IMR-90 (cell line): ENCODE measurements around the gene ATP1B2. TPM values are rescaled to one million over a fixed set of nuclear protein-coding genes. Genes with fewer than 3 reads are reported as not detected.

Experiments
- FOS ChIP-seq: fragments of 150-350 bp; IDR thresholded peaks from 2 replicates; pipeline ENCODE4 v1.6.1; 2016; ENCODE audit warnings: low read depth, low read length
- MAFK ChIP-seq: IDR thresholded peaks from 2 replicates; pipeline ENCODE4 v1.6.1; 2012; ENCODE audit warnings: low read depth, low read length, improper control_type of control experiment
- RCOR1 ChIP-seq: IDR thresholded peaks from 2 replicates; pipeline ENCODE4 v1.6.1; 2012; ENCODE audit warnings: mild to moderate bottlenecking, low read length, improper control_type of control experiment; ENCODE audit not compliant: insufficient replicate concordance
- polyA plus RNA-seq, 3 experiments: library from polyadenylated mRNA; depleted of rRNA; stranded (reverse); fragments of >200 nt; gene quantifications; 2 replicates each; pipeline ENCODE4 v1.2.3, GENCODE V29; 2012; ENCODE audit warnings: low replicate concordance in 1 of 3
- total RNA-seq: library from RNA; depleted of rRNA; stranded (reverse); fragments of >200 nt; gene quantifications from 2 replicates; pipeline ENCODE4 v1.2.3, GENCODE V29; 2012

The ATP1B2 gene
- total and polyA plus RNA-seq, 2 of the 4 experiments (the other 2 are of a cell fraction), result 0.02 TPM; not detected in 1

GRCh38 chr17:7687072-7687907 lies 36.6 kb downstream of the ATP1B2 start, which contains the start of gene TP53 (continued):
- peak; percentile 89 for TF ChIP-seq FOS
- TF ChIP-seq RCOR1, result no peak
- TF ChIP-seq MAFK, result no peak
